Peyer's patch (tissue), 4 donors: ENCODE data around the gene SYPL2.

ENCODE experiments used
- CTCF ChIP-seq, 6 experiments: fragments of 450-650 bp in 4 of 6; fragments of 200-600 bp in 2 of 6; sonication (generic) in 1 of 6; IDR thresholded peaks; one replicate each; pipeline ENCODE4 v1.5.1; 2017 to 2019; ENCODE audit warnings: antibody characterized with exemption in 6 of 6, mild to moderate bottlenecking in 3 of 6, moderate library complexity in 1 of 6
- POLR2A ChIP-seq, 2 donors: fragments of 450-650 bp; IDR thresholded peaks; one replicate each; pipeline ENCODE4 v1.5.1; 2017; ENCODE audit warnings: antibody characterized with exemption in 2 of 2, mild to moderate bottlenecking in 2 of 2, moderate library complexity in 2 of 2

- TF ChIP-seq CTCF (IDR thresholded peaks at IDR 0.05) (no peak), POLR2A (IDR thresholded peaks at IDR 0.05) (no peak)
Measured at GRCh38 chr1:109474697-109475096, 8.4 kb downstream of the SYPL2 start.
